HG03025 (cell line): ENCODE results near the gene RPS21.
"Not testable (repeated sequence)": the region's sequence is repeated elsewhere in the genome, so short reads cannot be mapped to it uniquely, and the experiment has no call there.

Experiments
- ATAC-seq: cut with Tn5 transposase; IDR thresholded peaks from one replicate; pipeline ENCODE4 v1.9.1; 2021; ENCODE audit warnings: mild to moderate bottlenecking, moderate library complexity; ENCODE audit not compliant: unreplicated experiment, low FRiP score

Gene RPS21

DNA sequence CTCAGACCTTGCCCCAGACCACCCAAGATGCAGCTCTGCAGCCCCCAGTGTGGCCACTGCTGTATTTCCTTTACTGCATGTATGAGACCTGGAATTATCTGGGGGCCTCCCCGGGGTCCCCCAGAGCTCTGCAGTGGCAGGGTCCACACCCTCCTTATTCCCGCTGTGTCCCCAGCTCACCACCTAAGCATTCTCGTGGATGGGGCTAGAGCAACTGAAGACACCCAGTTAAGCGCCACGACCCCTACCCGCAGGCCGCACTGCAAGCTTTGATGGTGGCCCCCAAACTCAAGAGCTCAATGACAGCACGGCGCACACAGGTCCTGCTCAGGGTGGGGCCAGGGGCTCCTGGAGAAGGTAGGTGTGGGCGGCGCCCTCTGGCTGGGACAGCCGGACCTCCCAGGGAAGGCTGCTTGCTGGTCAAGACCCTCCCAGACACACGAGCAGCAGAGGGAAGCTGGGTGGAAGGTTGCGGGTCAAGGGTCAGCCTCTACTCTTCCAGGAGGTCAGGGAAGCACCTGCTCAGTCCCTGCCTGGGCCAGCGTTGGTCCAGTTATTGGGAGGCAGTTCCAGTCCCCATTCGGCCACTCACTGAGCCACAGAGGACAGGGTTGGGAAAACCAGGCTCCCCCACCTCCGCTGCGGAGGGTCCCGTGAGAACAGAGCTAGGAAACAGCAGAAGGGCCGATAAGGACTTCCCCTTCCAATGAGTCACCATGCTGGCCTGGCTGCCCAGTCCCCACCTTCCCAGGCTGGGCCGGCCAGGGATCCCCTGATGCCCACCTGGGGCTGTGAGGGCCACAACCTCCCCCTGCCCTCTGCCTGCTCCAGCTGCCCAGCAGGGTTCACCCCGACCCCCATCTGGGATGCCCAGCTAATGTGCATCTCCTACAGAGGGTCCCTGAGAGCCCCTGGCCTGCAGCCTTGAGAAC is 22.7 kb upstream of the RPS21 start:
- ATAC-seq: no peak

DNA sequence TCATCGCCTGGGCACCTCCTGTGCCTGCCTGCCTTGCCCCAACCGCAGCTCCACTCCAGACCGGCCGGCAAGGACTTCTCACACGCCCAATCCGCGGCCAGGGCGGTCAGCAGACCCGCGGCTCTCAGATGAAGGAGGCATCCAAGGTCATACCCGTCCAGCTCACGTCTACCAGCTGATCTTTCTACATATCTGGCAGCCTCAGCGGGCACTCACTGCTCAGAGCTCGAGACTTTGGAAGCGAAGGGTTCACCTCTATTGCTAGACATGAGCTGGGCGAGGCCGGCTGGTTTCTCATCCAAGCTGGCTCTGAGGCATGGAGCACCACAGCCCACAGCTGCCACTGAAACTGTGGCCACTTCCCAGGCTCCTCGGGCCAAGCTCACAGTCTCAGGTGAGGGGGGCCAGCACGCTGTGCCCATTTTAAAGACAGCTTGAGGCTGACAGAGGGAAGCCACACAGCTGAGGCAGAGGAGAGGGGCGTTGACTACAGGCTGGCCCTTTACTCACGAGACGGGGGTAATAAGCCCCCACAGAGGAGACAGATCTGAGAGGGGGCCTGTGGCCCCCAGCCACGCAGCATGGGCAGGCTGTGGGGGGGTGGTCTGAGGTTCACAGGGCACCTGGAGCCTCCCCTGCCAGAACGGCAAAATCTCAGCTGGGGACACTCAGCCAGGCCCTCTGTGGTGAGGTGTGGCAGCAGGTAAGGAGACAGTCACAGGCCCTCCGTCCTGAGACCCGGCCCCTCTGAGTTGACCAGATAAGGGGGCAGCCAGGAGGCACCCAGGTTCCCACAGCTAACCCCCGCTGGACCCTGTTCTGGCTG is 21.8 kb upstream of the RPS21 start:
- no peak for ATAC-seq

- no peak for ATAC-seq
Observed at GRCh38 chr20:62365814-62366369, 21.0 kb upstream of the RPS21 start.

GRCh38 chr20:62366370-62367135 is 20.4 kb upstream of the RPS21 start:
- ATAC-seq: no peak

DNA sequence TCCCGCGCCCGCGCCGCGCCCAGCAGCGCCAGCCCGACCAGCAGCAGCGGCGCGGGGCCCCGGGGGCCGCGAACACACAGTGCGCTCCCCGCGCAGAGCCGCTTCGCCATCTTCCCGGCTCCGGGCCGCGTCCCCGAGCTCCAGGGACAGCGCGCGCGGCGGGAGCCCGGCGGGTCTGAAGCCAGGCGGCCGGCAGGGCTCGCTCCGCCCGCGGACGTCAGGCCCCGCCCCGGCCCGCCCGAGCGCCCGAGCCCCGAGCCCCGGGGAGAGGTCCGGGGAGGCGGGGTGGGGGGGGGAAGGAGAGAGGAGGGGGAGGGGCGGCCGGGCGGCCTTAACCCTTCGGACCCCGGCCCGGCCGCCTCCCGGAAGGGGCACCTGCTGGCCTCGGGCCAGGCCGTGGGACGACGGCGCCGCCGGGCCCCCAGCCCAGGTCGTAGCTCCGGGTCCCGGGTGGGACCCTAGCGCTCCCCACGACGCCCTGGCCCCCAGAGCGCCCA is 19.7 kb upstream of the RPS21 start, which contains the start of gene LAMA5:
Gene LAMA5 (minus strand): TSS at position 177 of the 497 bp plus-strand sequence. CDS start 67 bp downstream, at position 110.
- peak; percentile 39 for ATAC-seq

- no peak for ATAC-seq
Observed at GRCh38 chr20:62367633-62368391, 19.1 kb upstream of the RPS21 start.

DNA sequence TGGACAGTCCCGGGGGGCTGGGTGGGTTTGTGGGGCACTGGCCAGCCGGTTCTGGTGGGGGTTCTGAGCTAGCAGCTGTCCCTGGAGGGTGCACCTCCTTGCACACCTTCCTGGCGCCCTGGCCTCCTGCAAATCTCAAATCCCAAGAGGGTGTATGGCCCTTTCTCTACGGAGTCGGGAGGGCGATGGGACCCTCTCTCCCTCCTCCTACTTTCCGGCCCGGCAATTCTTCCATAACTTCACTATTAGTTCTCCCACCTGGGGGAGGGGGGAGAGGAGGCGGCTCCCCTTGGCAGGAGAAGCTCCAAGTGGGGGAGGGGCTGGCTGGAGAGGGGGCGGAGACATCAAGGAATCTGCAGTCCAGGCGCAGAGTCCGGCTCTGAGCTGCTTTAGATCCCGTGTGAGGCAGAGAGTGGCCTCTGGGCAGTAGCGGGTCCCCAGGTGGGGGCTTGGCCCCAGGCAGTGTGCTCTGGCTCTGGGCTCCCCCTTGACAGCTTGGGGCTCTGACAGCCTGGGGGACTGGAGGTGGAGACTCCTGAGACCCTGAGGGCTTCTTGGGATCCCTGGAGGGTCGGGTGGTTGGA is 18.4 kb upstream of the RPS21 start:
- no peak for ATAC-seq

- no peak for ATAC-seq
Observed at GRCh38 chr20:62368976-62369814, 17.7 kb upstream of the RPS21 start.

DNA sequence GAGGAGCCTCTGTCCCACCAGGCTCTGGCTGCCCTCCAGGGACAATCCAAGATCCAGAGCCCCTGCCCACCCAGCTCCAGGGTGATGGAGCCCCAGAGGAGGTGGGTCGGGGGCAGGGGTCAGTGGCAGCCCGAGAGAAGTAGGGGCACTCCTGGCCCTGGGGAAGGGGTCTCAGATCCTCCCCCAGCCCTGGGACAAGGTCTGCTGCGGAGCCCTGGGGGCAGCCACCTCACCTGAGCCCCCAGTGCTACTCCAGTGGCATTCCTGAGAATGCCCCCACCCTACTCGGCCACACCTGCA is 17.1 kb upstream of the RPS21 start:
- no peak for ATAC-seq

DNA sequence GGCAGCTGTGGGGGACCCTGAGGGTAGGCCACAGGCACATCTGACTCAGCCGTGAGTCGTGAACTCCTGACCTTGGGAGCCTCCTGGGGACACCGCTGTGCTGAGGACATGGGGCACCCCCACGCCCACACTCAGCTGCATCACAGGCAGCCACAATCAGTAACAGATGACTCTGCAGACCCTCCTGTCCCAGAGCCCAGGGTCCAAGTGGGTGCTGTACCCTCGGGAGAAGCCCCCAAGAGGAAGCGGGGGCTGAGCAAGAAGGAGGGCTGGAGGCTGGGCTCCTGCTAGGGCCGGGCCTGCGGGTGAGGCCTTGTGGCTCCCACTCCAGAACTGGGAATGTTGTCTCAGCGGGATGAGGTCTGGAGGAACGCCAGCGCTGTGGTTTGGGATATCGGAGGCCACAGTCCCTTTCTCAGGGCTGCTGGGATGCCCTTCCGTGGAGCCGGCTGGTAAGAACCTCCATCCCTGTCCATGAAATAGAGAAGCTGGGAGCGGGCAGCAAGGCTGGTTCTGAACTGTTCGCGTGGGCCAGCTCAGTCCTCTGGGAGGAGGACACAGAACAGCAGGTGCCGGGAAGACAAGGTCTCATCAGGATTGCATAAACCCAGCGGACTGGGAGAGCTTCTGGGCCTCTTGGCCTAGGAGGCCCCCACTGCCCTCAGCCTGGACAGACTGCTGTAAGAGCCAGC is 16.6 kb upstream of the RPS21 start:
- ATAC-seq: no peak

DNA sequence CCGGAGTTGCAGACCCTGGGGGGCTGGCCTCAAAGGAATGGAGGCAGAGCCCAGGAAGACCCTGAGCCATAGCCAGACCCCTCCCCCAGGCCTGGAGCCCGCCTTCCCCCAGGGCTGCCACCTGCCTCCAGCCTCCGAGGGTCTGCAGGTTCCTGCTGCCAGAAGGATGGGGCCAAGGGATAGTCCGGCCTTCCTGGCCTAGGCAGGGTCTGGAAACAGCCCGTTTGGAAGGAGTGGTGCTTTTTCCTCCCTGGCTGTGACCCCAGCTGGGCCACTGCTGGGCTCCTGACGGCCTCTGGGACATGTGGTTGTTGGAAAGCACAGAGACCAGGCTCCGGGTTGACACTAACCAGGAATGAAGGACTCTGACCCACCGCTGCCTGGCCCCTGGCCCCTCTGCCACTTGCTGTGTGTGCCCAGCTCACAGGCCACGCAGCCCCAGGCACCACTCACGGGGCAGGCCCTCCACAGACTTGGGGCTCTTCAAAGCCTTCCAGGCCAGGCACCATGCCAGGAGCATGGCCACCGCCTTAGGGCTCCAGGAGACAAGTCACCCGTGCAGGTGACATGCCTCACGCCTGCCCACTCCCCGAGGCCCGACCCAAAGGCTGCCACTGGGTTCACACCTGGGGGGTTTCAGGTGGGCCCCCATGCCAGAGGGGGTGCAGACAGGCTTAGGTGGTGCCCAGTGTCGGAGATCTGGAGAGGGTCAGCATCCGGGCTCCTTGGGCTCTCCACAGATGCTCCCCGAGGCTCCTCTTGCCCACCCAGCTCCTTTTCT is 15.9 kb upstream of the RPS21 start:
- ATAC-seq: no peak

DNA sequence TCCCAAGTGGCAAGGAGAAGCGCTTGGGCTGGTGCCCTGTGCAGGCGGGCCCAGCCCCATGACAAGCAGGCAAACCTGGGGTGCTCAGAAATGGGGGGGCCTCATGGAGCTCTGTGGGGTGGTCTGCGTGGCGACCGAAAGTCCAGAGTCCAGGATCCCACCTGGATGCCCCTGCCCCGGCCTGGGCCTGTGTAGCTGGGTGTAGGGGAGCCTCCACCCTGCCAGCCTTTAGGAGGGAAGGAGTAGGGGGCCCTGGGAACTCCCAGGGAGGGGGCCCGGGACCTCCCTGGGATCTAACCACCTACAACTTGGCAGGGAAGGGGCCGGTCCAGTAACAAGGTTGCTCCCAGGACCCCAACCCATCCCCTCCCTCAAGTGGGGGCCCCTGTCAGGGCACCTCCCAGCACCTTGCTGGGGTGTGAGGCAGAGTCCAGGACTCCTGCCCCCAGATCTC is 15.3 kb upstream of the RPS21 start:
- no peak for ATAC-seq

DNA sequence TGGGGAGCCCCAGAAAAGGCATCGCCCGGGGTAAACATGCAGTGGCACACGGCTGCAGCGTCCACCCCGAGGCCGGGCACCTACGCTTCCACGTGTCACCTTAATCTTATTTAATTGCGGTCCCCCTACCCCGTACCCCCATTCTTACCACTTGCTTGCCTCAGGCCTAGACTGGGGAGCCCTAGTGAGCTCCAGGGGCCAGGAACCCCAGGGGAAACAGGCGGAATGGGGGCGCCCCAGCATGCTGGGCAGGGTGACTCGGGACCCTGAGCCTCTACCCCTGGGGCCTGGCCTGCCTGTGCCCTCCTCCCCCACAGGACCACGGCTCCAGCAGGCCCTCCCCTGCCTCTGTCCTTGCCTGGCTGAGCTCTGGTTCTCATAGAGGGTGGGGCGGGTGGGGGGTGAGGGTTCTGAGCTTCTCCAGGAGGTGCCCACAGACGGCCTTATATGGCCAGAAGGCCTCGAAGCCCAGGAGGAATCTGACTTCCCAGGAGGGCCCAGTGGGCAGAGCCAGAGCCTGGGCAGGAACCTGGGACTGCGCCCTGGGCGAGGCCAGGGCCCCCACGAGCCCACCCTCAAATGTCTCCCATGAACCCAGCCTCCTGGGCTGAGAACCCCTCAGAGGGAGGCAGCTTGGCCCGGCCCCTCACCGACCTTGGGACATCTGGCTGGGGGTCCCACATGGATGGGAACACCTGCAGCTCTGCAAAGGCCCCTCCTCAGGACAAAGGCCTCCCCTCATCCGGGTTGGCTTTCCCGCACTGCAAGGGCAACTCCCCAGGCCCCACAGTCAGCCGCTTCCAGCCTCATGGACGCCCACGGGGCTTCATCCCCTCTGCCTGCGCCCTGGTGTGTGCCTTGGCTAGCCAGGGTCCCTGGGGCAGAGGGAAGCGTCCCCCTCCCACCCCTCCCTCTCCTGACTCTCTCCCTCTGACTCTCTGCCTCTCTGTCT is 14.6 kb upstream of the RPS21 start:
- no peak for ATAC-seq

DNA sequence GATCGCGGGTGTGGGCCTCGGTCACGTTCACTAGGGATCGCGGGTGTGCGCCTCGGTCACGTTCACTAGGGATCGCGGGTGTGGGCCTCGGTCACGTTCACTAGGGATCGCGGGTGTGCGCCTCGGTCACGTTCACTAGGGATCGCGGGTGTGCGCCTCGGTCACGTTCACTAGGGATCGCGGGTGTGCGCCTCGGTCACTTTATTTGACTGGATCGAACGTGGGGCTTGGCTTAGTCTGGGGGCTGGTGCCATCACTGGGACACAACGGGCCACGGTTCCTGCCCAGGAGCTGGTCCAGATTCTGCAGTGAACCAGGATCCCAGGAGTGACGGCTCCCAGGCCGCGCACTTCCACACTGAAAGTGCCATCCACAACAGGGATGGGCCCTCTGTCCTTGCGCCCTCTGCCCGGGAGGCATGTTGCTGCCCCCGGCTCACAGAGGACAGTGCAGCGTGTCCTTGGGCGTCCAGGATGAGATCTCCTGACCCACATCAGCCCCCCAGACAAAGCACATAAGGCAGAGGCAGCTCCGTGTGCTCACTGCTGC is 13.2 kb upstream of the RPS21 start:
- ATAC-seq: not testable (repeated sequence)

DNA sequence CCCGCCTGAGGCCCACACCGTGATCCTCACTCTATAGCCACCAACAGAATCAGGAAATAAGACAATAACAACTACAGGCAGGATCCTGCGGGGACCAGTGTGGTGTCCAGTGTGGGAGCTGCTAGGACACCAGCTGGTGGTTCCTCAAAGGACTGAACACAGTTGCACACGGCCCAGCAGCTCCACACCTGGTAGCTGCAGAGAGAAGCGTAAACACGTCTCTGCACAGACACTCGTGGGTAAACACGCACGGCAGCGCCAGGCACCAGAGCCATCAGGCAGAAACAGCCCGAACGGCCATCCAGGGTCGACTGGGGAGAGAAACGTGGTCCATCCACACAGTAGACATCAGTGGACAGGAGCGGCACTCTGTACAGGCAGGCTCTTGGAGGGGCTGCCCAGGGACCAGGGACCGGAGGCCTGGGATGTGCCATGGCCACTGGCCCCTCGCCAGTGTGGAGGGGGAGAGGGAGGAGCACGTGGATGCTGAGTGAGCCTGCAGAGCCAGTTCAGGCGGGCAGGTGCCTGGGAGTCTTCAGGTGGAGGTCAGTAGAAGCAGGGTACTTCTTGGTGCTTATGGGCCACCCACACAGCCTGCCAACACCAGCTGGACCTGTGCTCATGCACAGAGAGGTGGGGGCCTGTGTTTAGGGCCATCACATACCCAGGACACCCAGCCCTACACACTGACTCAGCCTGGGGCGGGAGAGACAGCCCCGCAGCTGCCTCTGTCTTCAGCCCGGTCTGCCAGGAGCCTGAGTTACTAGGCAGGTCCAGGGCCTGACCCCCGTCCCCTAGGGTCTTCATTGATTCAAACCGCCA is 12.4 kb upstream of the RPS21 start:
- ATAC-seq: no peak
